T47D (cell line): Measurements from ENCODE around the gene CNBP.
"Not testable (repeated sequence)": the region's sequence is repeated elsewhere in the genome, so short reads cannot be mapped to it uniquely, and the experiment has no call there.

Experiments used
- DNase-seq, 2 experiments: peaks; one replicate each; pipeline versions ENCODE4 v3.0.0 to v3.0.0-alpha.2; 2011 to 2012; ENCODE audit warnings: low read depth in 1 of 2, low spot score in 1 of 2
- JUND ChIP-seq: IDR thresholded peaks from 2 replicates; pipeline ENCODE4 v1.6.1; 2012; ENCODE audit warnings: low read depth
- in situ Hi-C: cut with HindIII; loops from 2 replicates; pipeline ENCODE4 v1.10.0; 2016; ENCODE audit warnings: low sequenced_read_pairs, low pct_unique_long_range_greater_than_20kb

CNBP gene

GRCh38 chr3:129183569-129184395, at the start of gene CNBP:
CNBP (minus strand) TSS chr3:129183896; CDS start chr3:129171757, 12,139 bp downstream.
- TF ChIP-seq JUND, result no peak
- peak; percentile 96 to 98 for DNase-seq
- in situ Hi-C loops, result no loop called here

- DNase-seq, result no peak
- in situ Hi-C loops, result no loop called here
- no peak for TF ChIP-seq JUND
Measured at GRCh38 chr3:129231331-129232119, 47.8 kb upstream of the CNBP start.

- no peak for DNase-seq
- no peak for TF ChIP-seq JUND
- in situ Hi-C loops, result no loop called here
Measured at GRCh38 chr3:129230311-129231019, 46.8 kb upstream of the CNBP start.

GRCh38 chr3:129228891-129229585, 45.3 kb upstream of the CNBP start:
- no peak for DNase-seq
- no peak for TF ChIP-seq JUND
- in situ Hi-C loops, result no loop called here

- in situ Hi-C loops, result no loop called here
- peak in 1 of 2 experiments; percentile 70 for DNase-seq
- no peak for TF ChIP-seq JUND
Measured at GRCh38 chr3:129226374-129226773, 42.7 kb upstream of the CNBP start.

- no peak for TF ChIP-seq JUND
- in situ Hi-C loops, result no loop called here
- DNase-seq, result peak; percentile 70 to 83
Measured at GRCh38 chr3:129224984-129225393, 41.3 kb upstream of the CNBP start.

GRCh38 chr3:129224387-129224786, 40.7 kb upstream of the CNBP start:
- in situ Hi-C loops, result not testable (repeated sequence)

GRCh38 chr3:129218742-129219141, 35.0 kb upstream of the CNBP start:
- TF ChIP-seq JUND, result no peak
- in situ Hi-C loops, result no loop called here
- DNase-seq, result no peak

More at GRCh38 chr3:129224387-129224786, 40.7 kb upstream of the CNBP start:
- DNase-seq, result not testable (repeated sequence)

GRCh38 chr3:129213238-129213637, 29.5 kb upstream of the CNBP start:
- no peak for DNase-seq
- in situ Hi-C loops, result no loop called here
- TF ChIP-seq JUND, result no peak

- peak in 1 of 2 experiments; percentile 55 for DNase-seq
- in situ Hi-C loops, result no loop called here
- no peak for TF ChIP-seq JUND
Measured at GRCh38 chr3:129211772-129212171, 28.1 kb upstream of the CNBP start.

- in situ Hi-C loops, result no loop called here
- no peak for TF ChIP-seq JUND
- DNase-seq, result no peak
Measured at GRCh38 chr3:129211345-129211744, 27.6 kb upstream of the CNBP start.

GRCh38 chr3:129207479-129207878, 23.8 kb upstream of the CNBP start:
- no peak for DNase-seq
- in situ Hi-C loops, result no loop called here
- no peak for TF ChIP-seq JUND
